Mammary epithelial cell (primary cell): Measurements from ENCODE around the gene RYR1.

Experiments
- EZH2 ChIP-seq: IDR thresholded peaks from 2 replicates; pipeline ENCODE4 v1.6.1; 2012; ENCODE audit warnings: low read length, inconsistent platforms, borderline replicate concordance
- TF ChIP-seq, protein P1 (sequence below), 2 donors: IDR thresholded peaks in 1 of 2; conservative IDR thresholded peaks in 1 of 2; 2 replicates each; pipeline ENCODE4 v1.5.1; 2011 to 2012; ENCODE audit warnings: inconsistent platforms in 2 of 2, low read length in 2 of 2, mild to moderate bottlenecking in 2 of 2, control low read depth in 1 of 2, low read depth in 1 of 2; ENCODE audit not compliant: insufficient read depth in 1 of 2; ENCODE audit errors: extremely low read depth in 1 of 2

DNA sequence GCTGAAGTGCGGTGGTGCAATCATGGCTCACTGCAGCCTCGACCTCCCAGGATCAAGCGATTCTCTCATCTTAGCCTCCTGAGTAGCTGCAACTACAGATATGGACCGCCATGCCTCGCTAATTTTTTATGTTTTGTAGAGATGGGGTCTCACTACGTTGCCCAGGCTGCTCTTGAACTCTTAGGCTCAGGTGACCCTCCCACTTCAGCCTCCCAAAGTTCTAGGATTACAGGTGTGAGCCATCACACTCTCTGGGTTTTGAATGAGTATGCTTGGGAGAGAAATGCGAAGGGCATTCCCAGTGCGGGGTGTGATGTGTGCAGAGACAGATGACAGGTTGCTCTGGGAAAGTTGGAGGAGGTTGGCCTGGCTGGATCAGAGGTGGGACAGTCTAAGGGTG lies 49.0 kb downstream of the RYR1 start:
- TF ChIP-seq, protein P1, sequence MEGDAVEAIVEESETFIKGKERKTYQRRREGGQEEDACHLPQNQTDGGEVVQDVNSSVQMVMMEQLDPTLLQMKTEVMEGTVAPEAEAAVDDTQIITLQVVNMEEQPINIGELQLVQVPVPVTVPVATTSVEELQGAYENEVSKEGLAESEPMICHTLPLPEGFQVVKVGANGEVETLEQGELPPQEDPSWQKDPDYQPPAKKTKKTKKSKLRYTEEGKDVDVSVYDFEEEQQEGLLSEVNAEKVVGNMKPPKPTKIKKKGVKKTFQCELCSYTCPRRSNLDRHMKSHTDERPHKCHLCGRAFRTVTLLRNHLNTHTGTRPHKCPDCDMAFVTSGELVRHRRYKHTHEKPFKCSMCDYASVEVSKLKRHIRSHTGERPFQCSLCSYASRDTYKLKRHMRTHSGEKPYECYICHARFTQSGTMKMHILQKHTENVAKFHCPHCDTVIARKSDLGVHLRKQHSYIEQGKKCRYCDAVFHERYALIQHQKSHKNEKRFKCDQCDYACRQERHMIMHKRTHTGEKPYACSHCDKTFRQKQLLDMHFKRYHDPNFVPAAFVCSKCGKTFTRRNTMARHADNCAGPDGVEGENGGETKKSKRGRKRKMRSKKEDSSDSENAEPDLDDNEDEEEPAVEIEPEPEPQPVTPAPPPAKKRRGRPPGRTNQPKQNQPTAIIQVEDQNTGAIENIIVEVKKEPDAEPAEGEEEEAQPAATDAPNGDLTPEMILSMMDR (conservative IDR thresholded peaks at IDR 0.05 in 1 of 2, IDR thresholded peaks at IDR 0.05 in 1 of 2; ENCODE audit: extremely low read depth in 1 of 2, insufficient read depth in 1 of 2, low read depth in 1 of 2, low read length in 2 of 2): no peak
- TF ChIP-seq EZH2: no peak
